NCI-H2171 (cell line): Measurements from ENCODE around the gene GKN1.
"Not testable (repeated sequence)": the region's sequence is repeated elsewhere in the genome, so short reads cannot be mapped to it uniquely, and the experiment has no call there.

Experiments used
- DNase-seq: peaks from one replicate; lab custom pipeline; 2025; lab: John Stamatoyannopoulos, UW

Gene GKN1, protein sequence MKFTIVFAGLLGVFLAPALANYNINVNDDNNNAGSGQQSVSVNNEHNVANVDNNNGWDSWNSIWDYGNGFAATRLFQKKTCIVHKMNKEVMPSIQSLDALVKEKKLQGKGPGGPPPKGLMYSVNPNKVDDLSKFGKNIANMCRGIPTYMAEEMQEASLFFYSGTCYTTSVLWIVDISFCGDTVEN

DNA sequence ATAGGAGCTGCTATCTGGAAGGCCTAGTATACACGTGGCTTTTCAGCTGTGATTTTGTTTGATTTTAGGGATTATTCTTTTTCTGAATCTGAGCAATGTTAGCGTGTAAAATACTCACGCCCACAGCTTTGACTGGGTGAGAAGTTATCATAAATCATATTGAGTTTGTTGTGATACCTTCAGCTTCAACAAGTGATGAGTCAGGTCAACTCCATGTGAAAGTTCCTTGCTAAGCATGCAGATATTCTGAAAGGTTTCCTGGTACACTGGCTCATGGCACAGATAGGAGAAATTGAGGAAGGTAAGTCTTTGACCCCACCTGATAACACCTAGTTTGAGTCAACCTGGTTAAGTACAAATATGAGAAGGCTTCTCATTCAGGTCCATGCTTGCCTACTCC, at the start of gene GKN1:
Gene GKN1, plus strand, starts transcription at position 386 of the 400 bp plus-strand sequence. CDS start 42 bp downstream, outside the sequence.
- no peak for DNase-seq

DNA sequence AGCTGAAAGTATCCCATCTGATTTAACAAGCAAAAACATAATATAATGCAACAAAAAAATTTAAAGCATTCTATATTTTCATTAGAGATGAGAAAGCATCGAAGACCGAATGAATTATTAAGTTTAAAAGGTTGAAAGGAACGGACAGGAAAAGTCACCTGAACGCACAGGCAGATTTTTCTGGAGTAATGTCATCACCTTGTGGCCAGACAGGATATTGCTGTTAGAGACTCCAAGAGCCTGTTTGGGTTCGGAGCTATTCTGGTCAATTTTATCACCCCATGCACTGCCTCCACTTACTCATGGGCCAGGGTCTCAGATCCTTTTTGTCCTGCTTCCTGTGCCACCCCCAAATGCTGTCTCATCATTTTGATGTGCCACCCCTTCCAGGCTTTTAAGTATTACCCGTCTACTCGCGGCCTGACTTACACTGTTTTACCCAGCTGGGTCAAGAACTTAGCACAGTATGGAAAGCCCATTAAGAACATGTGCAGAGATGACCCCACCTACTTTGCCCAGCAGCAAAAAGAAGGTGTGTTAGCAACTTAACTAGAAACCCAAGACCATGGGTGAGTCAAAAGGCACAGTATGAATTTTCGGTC, 49.0 kb upstream of the GKN1 start:
- DNase-seq: peak; percentile 19

DNA sequence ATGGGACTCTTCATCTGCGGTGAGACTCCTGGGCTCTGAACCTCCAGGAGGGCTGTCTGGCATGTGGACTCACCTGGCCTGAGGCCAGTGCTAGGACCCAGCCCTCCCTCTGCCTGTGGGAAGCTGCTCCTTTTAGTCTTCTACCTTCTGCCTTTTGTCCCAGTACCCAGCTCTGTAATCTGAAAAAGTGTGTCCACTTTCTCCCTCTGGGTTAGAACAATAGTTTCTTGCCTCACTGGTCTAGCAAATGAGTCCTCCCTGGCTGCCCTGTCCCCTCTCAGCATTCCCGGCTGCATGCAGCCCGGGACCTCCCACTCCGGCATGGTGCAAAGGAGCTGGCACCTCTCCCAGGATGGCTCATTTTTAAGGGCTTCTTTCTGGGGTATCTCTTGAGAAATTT, 47.6 kb upstream of the GKN1 start:
- DNase-seq: no peak

DNA sequence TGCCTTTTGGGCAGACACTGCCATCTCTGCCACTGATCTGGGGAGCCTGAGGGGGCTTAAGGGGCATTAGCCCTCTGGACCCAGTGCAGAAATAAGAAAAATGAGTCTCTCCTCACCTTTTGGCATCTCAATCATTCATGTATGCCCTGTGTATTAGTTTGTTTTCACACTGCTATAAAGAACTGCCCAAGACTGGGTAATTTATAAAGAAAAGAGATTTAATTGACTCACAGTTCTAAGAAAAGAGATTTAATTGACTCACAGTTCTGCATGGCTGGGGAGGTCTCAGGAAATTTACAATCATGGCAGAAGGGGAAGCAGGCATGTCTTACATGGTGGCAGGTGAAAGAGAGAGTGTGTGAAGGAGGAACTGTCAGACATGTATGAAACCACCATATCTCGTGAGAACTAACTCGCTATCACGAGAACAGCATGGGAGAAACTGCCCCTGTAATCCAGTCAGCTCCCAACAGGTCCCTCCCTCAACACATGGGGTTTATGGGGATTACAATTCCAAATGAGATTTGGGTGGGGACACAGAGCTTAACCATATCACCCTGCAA, 43.2 kb upstream of the GKN1 start:
- DNase-seq: no peak

DNA sequence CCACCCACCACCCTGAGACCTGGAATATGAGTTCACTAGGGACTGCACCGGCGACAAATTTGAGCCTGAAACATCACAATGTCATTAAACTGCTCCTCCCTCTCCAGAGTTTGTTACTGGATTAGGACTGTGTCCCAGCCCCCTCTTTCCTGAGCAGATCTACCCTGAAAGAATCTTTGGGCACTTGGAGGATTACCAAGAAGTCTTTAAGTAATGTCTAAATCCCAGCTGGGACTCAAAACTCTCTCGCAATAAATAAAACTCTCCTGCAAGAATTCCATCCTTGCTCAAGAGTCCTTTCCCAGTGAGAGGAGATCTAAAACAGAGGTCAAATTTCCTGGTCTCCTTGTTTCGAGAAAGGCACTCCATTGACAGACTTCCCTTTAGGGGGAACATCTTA, 42.6 kb upstream of the GKN1 start:
- DNase-seq: no peak

DNA sequence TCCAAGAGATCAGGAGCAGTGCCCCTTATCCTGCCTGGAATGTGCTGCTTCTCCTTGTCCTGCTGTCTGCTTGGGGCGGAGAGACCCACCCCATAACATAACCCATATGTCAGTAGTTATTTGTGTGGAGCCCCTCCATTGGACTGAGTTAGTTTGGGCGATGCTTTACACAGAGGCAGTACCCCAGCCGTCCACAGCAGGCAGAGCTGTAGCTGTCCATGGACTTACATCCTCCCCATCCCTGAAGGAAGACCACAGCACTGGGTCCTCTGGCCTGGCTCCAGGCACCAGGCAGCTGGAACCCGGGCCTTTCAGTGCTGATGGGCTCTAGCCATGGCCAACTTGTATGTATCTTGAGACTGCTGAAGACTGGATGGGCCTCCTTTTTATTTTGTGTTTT, 42.0 kb upstream of the GKN1 start:
- DNase-seq: no peak

DNA sequence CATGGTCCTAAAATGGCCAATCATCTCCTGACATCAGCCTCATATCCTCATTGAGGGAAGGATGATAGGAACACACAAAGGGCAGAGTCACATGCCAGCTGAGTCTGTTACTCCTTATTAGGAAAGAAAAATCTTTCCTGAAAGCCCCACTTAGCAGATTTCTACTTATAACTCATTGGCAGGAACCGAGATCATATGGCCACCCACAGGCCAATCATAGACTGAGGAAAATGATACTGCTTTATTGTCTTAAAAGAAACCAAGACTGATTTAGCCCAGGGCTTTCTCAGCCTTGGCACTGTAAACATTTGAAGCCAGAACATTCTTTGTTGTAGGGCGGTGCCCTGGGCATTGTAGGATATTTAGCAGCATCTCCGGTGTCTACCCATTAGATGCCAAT, 40.4 kb upstream of the GKN1 start:
- no peak for DNase-seq

DNA sequence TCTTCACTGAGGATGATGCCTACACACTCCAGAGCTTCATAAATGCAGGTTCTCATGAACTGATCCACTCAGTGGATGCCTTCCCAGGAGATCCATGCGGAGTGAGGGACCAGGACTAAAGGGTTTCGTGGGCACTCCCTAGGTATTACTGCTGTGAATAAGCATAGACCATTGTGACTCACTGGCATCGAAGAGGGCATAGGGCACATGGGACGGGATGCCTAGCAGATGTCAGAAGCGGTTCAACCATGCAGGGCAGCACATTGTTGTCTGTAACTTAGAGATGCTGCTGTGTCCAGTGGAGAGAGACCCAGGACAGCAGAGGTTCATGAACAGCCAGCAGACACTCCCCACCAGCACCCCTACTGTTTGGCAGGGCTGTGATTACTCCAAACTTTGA, 39.0 kb upstream of the GKN1 start:
- no peak for DNase-seq

DNA sequence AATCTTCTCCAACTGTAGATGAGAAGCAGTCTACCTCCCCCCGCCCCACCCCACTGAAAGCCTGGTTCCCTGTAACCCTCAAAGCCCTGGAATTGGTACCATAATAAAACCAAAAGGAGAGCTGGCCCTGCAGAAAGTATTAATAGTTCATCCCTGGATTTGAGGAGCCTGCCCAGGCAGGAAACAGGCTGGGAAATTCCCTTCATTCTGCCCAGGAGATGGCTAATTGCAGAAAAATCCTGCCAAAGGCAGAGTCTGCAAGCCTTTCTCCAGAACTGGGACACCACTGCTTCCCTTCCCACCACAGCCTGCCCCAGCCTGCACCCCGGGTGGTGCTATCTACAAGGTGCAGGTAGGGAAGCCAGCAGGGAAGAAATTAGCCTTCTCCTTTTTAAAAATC, 38.0 kb upstream of the GKN1 start:
- DNase-seq: no peak

DNA sequence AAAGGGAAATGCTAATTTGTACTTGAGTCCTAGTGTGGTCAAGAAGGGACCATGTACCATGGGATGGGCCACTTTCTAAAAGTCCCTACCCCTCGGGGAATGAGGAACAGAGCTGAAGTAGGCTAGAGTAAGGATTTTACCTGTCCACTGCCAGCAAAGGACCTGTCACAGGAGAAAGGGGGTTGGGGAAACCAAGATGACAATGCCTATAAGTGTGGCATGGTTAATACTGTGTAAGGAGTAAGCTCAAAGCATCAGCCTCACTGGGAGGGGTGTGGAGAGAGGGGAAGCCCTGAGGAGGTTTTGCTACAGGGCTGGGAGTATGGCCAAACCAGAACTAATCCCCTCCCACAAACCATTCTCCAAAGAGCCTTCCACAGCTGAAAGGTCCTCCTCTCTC, 37.5 kb upstream of the GKN1 start:
- DNase-seq: no peak

DNA sequence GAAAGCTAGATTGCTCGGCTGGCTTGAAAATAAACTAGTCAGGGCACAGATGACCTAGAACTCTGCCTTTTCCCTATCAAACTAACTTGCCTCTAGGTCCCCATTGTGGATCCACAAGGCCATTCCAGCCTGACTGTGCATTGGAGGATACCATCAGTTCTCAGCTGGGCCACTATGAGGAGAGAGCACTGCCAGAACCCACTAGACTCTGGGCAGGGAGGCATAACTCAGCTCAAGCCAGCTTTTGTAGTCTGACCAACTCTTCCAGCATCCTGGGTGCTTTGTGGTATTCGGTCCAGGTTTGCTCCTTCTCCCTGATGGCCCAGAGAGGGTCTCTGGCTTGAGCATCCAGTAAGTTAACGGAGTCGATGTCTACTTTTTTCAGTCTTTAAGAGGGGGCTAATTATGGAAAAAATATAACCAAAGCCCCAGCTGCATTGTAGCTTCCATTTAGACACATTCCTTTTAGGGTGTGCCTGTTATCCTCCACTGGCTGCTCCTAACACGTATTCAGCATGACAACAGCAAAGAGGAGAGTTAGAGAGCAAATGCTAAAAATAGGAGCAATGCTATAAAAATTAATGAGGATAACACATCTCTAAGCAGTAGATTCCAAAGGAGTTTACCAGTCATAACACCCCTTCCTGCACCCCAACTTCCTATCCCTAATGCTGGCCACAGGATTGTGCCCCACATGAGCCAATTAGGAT, 36.9 kb upstream of the GKN1 start:
- DNase-seq: no peak

DNA sequence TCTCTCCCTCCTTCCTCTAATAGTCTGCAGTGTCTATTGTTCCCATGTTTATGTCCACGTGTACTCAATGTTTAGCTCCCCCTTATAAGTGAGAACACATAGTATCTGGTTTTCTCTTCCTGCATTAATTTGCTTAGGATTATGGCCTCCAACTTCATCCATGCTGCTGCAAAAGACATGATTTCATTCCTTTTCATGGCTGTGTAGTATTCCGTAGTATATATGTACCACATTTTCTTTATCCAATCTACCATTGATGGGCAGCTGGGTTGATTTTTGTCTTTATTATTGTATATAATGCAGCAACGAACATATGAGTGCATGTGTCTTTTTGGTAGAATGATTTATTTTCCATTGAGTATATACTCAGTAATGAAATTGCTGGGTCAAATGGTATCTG, 35.5 kb upstream of the GKN1 start:
- no peak for DNase-seq

DNA sequence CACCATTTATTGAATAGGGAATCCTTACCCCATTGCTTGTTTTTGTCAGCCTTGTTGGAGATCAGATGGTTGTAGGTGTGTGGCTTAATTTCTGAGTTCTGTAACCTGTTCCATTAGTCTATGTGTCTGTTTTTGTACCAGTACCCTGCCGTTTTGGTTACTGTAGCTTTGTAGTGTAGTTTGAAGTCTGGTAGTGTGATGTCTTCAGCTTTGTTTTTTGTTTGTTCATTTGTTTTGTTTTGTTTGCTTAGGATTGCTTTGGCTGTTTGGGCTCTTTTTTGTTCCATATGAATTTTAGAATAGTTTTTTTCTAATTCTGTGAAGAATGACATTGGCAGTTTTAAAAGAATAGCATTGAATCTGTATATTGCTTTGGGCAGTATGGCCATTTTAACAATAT, 34.5 kb upstream of the GKN1 start:
- no peak for DNase-seq

DNA sequence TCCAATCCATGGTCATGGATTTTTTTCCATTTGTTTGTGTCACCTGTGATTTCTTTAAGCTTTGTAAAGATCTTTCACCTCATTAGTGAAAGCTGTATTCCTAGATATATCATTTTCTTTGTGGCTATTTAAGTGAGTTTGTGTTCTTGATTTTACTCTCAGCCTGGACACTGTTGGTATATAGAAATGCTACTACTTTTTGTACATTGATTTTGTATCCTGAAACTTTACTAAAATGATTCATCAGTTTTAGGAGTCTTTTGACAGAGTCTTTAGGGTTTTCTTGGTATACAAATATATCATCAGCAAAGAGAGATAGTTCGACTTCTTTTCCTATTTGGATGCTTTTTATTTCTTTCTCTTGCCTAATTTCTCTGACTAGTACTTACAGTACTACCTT, 34.1 kb upstream of the GKN1 start:
- no peak for DNase-seq

DNA sequence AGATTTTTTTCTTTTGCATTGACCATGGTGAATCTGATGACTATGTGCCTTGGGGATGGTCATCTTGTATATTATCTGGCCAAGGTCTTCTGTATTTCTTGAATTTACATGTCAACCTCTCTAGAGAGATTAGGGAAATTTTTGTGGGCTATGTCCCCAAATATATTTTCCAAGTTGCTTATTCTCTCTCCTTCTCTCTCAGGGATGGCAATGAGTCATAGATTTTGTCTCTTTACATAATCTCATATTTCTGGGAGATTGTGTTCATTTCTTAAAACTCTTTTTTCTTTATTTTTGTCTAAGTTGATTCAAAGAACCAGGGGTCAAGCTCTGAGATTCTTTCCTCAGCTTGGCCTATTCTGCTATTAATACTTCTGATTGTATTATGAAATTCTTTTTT, 31.6 kb upstream of the GKN1 start:
- no peak for DNase-seq

DNA sequence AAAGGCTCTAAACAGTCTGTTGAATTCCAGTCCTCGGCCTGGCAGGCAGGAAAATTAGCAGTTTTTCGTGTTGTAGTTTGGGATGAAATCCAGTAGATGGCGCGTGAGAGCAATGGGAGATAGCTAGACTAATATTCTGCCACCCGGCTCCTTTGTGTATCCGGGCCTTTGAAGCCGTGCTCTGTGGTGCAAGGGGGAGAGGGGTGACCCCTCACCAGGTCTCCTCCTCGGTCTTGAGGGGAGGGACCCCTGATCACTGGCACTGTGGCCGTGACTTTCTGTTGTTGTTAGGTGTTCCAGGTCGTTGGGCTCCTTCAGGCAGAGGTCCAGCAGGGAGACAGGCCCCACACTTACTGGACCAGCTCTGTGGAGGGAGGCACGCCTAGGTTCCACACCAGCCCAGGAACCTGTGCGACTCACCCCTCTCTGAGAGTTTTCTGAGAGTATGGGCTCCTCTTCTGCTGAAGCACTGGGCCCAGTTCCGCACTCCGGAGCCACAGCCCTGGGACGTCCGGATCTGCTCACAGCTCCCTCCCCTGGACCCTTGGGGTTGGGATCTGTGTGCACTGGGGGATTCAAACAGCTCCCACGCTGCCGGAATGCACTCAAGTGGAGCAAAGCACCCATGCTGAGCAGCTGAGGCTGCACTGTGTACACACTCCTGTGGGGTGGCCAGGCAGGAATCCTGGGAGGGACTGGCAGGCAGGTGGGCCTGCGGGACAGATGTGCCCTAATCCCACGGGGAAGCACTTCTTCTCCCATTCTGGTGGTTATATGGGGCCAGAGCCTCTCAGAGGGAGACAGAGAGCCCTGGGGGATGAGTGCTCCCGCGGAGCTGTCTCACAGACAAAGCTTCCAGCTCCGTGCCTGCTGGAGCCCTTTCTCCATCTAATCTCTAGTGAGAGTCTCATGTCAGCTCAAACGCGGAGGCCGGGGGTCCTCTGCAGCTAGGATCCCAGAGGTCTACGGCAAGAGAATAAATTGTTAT, 30.6 kb upstream of the GKN1 start:
- DNase-seq: peak; percentile 74

DNA sequence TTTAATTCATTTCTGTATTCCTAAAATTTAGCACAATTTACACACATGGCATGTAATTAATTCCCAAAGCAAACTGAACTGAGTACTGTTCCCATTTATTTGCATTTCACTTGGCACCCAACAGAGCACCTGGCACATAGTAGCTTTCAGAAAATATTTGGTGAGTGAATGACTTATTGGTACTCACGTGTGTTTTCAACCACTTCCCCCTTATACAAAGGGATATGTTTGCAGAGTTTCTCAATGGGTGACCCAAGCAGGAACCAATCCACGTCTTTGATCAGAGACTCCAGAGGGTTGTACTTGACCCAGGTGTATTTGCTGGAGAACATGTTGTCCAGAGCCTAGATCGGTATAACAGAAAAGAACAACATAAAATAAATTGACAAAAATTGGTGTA, 28.3 kb upstream of the GKN1 start:
- no peak for DNase-seq

DNA sequence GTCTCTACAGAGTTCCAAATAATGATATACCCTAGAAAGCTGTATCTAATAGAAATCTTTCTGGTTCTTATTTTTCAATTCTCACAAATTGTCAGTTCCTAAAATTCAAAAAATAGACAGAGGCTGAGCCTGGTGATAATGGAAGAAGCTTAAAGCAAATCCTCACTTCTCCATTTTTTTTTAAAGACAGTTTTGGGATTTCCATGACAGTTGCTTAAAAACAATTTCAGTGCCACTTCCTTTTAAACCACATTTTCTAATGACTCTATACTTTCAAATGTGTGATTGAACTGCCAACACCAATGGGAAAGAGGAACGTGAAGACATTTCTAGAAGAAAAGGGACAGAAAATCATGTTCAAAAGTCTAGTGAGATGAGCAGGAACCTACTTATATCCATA, 25.7 kb upstream of the GKN1 start:
- DNase-seq: no peak

DNA sequence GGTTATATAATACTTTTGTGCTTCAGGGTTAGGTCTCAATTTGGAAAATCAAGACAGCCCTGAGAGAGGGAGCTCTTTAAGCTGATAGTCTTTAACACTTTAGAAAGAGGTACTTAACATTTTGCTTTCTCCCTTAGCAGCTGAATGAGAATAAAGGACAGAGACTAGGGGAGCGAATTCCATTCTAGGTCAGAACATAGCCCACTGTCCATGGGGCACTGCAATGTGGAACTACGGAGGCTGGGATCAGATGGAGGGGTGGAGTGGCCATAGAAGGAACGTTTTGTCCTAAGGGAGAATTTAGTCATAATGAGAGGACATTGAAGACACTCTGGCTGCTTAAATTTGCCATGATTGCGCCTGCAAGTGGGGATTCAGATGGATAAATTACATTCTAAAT, 22.5 kb upstream of the GKN1 start:
- DNase-seq: no peak

DNA sequence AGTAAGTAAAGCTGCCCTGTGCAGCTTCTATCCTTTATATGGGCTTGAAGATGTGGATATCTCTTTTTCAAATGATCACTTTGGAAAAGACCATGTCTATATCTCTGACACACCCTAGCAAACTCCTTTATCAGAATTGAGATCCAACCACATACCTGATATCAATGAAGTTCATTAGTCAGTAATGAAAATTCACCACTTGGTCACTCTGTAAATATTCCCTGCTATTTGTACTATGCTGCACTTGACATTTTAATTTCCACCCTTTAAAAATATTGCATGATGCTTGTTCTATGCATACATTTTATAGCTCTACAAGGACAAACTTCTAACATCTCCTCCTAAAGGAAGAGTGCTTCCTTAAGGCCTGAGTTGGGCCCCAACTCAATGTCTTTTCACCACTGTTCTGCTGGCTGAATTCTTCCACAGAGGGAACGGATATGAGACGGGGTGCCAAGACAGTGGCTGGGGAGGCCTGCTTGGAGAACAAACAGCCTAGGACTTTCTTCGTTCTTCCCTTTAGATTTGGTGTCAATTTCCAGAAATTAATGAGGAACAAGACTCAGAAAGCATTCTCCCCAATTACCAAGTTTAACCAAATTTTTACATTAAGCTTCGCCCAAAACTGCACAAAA, 21.4 kb upstream of the GKN1 start, which contains the start of gene GKN2:
Gene GKN2, minus strand, starts transcription at position 7 of the 635 bp plus-strand sequence. CDS start 32 bp downstream, outside the sequence.
- no peak for DNase-seq

DNA sequence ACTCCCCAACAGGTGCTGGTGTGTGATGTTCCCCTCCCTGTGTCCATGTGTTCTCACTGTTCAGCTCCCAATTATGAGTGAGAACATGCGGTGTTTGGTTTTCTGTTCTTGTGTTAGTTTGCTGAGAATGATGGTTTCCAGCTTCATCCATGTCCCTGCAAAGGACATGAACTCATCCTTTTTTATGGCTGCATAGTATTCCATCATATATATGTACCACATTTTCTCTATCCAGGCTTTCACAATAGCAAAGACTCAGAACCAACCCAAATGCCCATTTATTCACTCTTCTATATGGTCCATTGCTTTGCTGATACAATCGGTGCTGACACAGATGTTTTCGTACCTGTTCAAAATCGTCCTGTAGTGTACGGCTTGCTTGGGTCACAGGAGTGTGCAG, 19.0 kb upstream of the GKN1 start:
- DNase-seq: not testable (repeated sequence)

DNA sequence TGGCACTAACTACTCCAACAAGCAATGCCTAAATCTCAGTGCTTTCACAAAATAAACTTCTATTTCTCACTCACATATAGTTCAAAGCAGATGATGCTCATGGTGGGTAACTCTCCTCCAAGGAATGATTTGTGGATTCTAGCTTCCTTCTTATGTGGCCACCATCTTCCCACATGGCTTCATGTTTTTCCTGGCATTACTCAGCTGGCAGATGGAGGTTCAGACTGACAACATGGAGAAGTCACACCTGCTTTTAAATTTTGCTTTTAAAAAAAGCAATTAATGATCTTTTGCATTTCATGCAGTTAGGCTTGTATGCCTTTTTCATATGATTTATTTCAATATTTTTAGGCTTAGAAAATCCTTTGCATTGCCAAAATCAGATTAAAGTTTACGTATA, 15.4 kb upstream of the GKN1 start:
- no peak for DNase-seq
